NOMO-1 treated with DMSO at 0.1 percent for 48 hours (cell line): ENCODE results near the gene S100A11.

Source experiments
- DNase-seq: peaks from one replicate; lab custom pipeline; 2025; ENCODE audit not compliant: unreplicated experiment; lab: John Stamatoyannopoulos, UW

S100A11 gene

DNA sequence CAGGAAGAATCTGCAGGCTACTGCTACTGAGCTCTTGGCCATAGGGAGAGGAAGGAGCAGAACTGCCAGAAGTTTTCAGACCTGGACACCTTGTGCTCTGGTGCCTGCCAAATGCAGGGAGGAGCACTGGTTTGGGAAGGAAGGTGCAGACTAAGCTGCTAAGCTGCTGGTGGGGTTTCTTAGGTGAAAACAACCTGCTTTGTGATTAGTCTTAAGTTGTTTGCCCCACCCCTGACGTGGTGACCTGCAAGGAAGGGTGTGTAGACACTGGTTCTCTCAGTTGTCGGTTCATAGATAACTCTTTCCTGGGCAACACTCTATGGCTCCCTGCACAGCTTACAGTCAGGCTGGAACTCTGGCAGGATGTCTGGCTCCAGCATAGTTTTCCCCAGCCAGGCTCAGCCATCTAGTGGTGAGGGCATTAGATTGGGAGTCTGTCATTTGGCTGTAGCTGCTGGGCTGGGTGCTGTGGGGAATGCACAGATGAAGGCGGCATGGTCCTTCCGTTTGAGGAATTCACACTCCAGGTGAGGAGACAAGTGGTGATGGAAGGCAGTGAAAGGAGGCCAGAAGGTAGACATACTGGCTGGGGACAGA, 32.9 kb downstream of the S100A11 start:
- DNase-seq = no peak

DNA sequence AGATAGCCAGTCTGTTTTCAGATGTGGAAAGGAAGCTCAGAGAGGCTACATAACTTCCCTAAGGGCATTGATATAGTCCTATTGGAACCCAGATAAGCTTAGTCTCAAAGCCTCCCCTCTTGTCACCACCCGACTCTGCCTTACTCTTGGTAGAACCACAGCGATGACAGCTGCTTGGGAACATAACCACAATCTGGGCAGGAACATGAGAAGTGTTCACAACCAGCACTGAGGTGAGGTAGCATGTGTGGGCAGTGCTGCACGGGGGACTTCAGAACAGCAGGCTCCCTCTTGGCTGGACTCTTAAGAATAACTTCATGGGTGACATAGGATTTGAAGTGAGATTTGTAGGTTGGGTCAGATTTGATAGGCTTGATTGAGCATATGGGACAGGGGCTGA, 33.8 kb downstream of the S100A11 start:
- DNase-seq = no peak

DNA sequence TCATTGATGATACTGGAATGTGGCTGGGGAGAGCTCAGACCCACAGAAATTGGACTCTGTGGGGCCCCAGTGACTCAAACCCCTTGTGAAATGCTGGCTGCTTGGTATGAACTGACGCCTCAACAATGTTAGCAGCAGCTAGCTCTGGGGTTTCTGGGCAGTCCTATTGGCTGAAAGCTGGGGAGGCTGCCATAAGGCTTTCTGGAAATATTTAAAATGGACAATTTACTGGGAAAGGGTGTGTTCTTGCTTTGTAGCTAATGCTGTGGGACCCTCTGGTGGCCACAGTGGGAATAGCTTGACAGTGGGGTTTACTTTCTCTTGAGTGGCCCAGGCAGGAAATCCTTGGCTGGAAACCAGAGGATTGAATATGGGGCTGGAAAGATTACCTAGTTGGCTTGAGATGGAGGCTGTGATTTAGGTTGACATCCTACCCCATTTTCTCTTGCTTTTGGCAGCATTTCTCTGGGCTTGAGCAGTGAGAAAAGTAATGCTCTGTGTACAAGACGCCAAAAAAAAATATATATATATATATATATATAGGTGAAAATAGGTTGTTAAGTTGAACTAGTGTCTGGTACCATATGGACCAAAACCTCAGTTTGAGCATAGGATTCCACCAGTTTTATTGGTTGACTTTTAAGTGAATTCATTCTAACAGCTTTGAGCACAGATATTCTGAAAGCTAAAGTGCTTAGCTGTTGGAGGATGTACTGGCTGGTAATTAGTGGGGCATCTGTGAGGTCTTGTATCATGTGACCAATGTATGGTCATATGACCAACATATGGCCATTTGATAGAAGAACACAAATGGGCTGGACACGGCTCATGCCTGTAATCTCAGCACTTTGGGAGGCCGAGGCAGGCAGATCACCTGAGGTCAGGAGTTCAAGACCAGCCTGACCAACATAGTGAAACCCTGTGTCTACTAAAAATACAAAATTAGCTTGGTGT, 34.9 kb downstream of the S100A11 start:
- DNase-seq = peak; percentile 57

DNA sequence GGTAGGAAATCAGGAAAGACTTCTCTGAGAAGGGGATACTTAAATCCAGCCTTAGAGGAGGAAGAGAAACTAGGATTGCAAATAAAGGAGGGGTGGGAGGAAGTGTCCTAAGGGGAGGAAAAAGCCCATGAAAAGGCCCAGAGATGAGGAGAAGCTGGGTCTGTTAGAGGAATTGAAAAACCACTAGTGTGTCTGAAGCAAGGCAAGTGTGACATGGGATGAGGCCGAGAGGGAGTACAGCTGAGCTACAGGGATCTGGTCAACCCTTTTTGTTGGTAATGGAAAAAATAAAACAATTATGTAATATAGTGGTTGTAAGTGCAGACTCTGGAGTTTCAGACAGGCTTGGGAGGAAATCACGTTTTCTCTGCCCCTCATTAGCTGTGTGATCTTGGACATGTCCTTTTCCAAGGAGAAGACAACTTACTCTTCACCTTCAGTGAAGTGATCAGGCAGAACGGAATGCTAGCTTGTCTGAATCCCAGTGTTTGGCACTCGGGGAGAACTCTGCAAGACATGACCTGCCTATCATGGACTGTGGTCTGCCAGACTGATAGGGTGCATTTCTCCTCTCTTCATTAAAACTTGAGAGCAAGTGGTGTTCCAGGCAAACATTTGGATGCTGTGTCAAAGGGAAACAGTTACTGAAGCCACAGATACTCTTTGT, 35.7 kb downstream of the S100A11 start:
- DNase-seq = peak; percentile 54

DNA sequence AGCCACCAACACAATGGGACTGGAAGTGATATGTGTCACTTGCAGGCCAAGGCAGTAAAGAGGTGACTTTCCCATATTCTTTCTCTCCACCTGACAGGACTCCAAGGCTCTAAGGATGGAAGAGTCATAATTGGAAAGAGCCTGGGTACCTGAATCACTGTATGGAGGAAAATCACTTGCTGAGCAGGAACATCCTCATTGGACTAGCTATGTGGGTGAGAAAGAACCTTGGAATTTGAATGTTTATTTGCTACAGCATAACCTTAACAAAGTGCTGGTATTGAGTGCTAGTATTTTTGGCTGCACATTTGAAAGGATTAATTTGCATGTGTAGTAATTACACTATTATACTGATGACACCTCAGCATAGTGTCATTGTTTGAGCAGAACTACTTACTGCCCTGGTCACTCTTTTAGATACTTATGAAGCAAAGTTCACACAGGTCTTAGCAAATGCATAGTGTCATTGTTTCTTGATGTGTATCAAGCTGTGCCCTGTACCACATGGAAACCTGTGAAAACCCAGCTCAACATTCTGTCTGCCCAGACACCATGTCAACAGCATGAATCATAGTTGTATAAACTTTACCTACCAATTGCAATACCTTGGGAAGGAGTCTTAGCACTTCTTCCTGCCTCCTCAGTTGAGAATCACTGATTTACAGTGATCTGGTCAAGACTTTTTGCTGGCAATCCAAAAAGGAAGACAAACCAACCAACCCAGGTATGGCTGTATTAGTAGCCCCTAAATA, 38.0 kb downstream of the S100A11 start:
- no peak for DNase-seq

DNA sequence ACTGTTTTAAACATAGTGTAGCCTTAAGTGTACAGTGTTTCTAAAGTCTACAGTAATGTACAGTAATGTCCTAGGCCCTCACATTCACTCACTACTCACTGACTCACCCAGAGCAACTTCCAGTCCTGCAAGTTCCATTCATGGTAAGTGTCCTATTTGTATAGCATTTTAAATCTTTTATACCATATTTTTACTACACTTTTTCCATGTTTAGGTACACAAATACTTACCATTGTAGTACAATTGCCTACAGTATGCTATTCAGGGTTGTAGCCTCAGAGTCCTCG, 39.6 kb downstream of the S100A11 start:
- DNase-seq = no peak

DNA sequence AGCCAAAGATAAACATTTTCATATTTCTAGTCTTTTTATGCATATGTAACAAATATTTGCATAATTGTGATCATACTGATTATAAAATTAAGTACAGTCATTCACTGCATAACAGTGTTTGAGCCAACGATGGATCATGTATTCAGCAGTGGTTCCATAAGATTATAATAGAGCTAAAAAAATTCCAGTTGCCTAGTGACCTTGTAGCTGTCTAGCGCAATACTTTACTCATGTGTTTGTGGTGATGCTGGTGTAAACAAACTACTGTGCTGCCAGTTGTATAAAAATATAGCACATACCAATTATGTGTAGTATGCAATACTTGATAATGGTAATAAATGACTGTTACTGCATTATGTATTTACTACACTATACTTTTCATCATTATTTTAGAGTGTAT, 41.0 kb downstream of the S100A11 start:
- no peak for DNase-seq

DNA sequence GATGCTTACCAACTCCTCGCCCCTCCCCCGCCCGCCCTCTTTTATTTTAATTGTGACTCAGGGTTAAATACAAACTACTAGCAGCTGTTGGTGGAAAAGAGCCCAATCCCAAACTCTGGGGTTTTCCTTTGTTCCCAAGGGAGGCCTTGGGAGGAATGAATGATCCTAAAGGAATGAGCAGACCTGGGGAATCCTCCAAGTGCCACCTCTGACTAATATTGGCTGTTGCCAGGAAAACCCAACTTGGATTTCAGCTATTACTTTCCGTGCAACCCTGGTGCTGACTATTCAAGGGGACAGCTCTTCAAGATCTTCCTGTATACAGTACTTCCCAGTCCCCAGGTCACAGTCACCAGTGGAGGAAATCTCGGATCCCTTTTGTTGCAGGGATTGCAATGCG, 41.8 kb downstream of the S100A11 start:
- no peak for DNase-seq

DNA sequence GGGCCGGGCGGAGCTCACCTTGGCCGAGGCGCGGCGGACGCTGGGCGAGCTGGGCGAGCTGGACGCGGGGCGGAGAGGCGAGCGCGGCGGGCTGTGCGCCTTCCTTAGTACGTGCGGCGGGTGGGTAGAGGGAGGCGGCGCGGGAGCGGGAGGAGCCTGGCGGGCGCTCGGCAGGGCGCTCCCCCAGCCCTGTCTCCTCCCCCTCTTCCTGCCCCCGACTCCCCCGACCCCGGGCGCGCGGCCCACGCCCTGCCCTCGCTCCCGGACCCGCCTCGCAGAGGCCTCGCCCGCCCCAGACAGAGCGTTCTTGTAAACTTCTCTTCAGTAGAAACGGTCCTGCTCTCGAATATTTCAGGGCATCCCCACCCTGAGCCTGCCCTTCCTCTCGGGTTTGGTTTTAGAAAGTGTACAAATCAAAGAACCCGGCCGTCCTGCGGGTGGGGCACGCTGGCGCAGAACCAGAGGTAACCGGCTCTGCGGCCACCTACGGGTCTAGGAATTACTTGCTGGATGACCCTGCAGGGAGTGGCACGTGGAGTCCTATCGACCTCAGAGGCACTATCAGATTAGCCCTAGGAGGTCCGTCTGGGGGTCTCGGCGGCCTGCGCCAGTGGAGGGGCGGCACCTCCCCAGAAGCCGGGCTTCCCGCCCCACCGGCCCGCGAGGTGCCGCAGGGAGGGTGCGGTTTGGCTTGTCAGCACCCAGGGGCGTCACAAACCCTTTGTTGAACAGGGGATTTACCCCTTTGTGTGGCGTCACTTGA, 42.9 kb downstream of the S100A11 start, which contains the start of gene S100A10:
Gene S100A10, minus strand, starts transcription at position 126 of the 763 bp plus-strand sequence. CDS start 7,629 bp downstream, outside the sequence.
- peak; percentile 63 for DNase-seq

DNA sequence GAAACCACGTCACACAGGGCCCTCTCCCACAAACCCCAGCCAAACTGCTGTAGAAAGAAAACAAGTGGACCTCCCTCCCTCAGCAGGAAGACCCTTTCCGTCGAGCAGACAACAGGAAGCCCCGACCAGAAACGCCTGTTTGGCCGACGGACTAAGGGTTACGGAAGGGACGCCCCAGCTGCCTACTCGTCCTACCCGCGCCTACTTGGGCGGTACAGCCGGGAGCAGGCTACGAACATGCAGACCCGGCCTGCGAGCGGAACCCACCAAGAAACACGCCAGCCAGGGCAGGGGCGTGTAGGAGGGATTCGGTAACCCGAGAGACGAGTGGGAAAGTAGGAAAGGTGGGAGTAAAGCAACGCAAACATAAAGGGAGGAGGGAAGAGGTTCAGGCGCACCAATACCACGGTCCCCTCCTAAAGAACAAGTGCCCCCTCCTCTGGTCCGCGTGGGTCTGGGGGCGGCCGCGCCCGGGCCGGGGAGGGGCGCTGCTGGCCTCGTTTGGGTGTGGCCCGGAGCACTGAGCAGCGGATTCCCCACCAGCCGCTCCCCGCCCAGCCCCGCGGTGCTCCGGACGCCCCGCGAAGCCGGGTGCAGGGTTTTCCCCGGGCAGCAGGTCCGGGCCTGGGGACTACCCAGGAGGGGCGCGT, 43.6 kb downstream of the S100A11 start:
- DNase-seq = peak; percentile 22

DNA sequence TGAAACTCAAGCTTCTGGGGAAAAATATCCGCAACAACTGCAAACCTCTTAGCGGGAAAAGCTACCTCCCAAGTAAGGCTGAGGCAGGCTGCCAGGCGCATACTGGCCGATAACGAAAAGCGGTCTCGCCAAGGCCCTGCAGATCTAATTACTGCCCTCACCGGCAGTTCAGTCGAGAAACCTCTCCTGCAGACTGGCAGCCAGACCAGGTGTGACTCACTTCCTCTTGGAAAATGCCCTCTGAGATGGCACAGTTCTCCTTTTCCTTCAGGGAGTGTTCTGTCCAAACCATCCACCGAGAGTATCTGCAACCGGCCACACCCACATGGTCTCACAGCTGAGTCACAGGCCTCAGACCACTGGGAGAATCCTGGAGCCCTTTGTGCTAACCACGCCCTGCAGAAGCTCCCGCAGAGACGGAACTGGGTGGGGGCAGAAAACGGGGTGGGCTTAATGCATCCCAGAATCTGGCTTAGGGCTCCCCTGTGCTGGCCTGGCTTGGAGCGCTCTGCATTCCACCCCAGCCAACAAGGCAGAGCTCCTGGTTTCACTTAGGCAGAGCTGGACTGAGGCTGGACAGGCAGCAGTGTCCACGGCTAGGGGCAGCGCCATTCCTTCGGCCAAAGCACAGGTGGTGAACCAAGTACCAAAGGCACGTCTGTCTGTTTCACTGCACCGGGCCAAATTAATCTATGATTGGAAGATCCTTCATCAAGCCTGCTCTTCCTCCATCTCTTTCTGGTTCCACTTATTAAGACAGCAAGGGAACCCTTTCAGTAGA, 44.3 kb downstream of the S100A11 start:
- peak; percentile 55 for DNase-seq

DNA sequence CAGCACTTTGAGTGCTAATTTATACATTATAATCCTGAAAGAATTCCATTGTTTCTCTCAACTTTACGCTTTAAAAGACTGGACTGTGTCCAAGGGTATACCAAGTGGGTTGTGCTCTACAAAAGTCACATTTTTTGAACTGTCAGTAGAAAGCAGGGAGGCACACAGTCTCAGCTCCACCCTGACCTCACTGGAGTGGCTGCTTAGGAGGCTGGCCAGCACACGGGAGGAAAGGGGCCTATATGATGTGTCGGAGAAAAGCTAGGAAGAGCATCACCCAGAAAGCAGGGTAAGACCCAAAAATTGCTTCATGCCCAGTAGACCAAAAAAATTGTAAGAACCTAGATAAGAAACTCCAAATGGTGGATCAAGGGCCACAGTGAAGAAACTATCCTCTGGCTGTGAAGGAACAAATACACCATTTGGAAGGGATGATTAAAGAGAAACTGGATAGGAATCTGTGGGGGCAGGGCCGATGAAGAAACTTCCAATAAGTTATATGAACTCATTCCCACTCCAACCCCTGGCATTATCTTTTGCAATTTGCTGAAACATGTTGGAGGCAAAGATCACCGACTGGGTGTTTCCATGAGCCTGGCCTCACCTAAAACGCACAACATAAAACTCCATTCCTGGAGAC, 45.0 kb downstream of the S100A11 start:
- DNase-seq = no peak

DNA sequence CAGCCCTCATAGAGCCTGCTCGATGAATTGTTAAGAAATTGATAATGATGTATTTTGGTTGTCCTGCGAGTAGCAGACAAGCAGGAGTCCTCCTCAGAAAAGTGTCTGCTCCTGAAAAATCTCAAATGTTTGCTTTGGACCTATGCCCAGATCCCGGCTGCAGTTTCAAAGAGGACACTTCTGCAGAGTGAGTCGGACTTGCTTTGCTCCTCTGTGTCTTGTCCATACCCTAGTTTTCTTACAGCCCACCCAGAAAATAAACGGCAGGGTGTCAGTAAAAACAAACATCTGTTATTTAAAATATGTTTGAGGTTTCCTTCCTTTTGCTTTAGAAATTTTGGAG, 46.0 kb downstream of the S100A11 start:
- no peak for DNase-seq

DNA sequence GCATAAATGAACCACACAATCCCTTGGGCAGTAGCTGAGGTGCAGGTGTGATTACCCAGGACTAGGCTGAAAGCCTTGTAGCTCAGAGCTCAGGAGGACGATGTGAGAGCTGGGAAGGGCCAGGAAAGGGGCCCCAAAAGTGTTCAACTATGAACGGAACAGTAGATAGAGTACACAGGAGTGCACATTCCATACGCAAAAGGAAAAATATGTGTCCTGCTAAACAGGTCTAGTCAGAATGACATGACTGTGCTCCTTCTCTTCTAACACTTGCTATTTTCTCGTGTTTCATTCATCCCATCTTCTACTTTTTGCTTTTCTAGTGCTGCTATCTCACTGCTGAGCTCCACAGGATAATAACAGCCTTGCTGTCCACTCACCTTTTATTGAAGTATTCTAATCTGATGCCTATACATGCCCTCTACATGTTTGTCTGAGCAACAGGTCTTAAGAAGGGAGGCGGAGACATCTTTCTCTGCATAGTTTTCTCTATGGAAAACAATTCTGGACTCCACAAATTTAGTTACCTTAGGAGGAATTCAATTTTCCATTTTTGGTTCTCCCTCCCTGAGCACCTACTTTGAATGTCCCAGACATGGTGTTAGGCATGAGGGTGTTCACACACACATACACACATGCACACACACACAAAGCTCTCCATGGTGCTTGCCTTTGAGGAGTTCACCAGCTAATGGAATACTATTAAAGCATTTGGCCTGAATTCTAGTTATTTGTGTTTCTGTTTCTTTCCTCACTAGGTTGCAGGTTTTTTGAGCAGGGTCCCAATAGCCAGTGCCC, 46.5 kb downstream of the S100A11 start:
- DNase-seq = no peak

DNA sequence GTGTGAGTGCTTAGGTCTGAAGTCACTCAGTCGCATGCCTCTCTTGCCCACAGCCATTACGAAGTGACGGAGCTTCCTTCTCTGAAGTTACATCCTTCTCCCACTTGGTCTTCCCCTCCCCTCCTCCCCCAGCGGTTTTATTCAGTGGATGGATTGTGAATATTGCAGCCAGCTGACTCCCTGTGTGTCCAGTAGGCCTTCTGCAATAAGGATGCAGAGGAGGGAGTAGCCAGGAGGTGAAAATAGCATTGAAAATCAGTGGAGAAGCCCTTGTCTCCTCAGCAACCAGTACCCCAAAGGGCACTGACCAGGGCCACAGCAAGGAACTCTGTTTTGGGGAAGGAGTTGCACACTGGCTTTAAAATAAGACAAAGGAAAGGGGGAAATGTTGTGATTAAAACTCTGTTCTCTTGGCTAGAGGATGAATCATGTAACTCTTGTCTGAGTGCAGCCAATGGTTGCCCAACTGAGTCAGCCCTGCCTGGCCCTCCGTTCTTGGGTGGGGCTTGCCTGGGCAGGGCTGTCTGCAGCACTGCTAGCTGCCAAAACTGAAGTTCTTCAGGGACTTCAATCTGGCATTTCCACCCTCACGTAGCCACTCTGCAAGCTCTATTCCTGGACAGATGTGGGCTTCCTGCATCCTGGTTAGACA, 47.5 kb downstream of the S100A11 start:
- DNase-seq = peak; percentile 87

DNA sequence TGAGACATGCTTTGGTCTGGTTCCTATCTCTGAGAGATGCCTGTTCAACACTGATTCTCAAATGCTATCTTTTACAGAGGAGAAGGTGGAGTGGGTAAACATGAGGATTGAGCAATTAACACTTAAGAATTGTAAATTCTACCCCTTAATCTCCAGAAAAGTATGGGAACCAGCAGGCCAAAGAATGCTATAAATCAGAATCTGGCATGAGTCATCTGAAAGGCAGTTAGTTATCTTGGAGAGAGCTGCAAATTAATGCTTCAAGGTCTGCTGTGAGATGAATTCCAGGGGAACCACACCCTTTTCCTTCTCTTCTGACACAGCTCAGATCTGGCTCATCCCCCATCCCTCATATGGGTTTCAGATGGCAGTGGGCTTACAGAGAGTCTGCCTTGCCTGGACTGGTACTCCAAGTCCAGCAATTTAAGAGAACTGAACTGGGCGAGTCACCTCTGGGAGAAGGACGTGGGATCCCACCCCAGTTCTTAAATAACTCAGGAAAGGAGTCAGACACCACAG, 48.3 kb downstream of the S100A11 start:
- DNase-seq = peak; percentile 65

DNA sequence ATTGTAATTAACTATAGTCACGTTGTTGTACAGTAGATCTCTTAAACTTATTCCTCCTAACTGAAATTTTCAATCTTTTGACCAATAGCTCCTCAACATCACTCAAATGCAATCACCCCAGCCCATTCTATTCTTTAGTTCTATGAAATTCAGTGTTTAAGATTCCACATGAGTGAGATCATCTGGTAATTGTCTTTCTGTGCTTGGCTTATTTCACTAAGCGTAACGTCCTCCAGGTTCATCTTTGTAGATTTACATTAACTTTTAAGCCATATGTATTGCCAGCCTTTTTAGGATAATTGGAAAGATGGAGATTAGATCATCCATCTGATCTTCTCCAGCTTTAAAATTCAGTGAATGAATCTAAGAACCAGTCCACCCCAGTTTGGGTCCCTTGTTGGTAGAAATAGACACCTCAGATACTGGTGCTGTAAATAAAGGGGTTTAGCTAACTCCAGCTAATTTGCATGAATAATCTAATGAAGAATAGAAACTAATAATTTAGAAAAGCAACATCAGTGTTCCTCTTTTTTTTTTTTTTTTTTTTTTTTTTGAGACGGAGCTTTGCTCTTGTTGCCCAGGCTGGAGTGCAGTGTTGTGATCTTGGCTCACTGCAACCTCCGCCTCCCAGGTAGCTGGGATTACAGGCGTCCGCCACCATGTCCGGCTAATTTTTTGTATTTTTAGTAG, 50.2 kb downstream of the S100A11 start:
- DNase-seq = no peak
